ENCODE measurements around the gene MKLN1.
"Not testable (repeated sequence)": the region's sequence is repeated elsewhere in the genome, so short reads cannot be mapped to it uniquely, and the experiment has no call there.

Gene MKLN1

GRCh38 chr7:131462715-131463114 is 135.0 kb downstream of the MKLN1 start:
- H3K4me3 ChIP-seq (ENCODE audit: low read length in 2 of 2); H3K27me3 ChIP-seq (ENCODE audit: control insufficient read depth in 1 of 2, insufficient read depth in 2 of 2, low read length in 2 of 2); H3K9me3 ChIP-seq (ENCODE audit: control insufficient read depth in 2 of 2, low read length in 2 of 2); H3K9ac ChIP-seq (ENCODE audit: low read length in 2 of 2); H3K4me1 ChIP-seq (ENCODE audit: control insufficient read depth, insufficient read depth, low read length); H3K27ac ChIP-seq (ENCODE audit: low read length): not testable (repeated sequence)
- H3K36me3 ChIP-seq (ENCODE audit: control insufficient read depth in 2 of 2, insufficient read depth in 2 of 2, low read length in 2 of 2), result peaks cover 15 to 25% of the 10 kb centered on the region in 2 donors

GRCh38 chr7:131466735-131467365 is 139.2 kb downstream of the MKLN1 start:
- Histone ChIP-seq H3K27ac (ENCODE audit: low read length) (no peak overlapping the region), H3K9me3 (ENCODE audit: control insufficient read depth in 2 of 2, low read length in 2 of 2) (no peaks in the 10 kb centered on the region), H3K4me1 (ENCODE audit: control insufficient read depth, insufficient read depth, low read length) (no peaks in the 10 kb centered on the region), H3K4me3 (ENCODE audit: low read length in 2 of 2) (no peak overlapping the region), H3K9ac (ENCODE audit: low read length in 2 of 2) (no peak overlapping the region), H3K36me3 (ENCODE audit: control insufficient read depth in 2 of 2, insufficient read depth in 2 of 2, low read length in 2 of 2) (peaks cover 34 to 43% of the 10 kb centered on the region in 2 donors), H3K27me3 (ENCODE audit: control insufficient read depth in 1 of 2, insufficient read depth in 2 of 2, low read length in 2 of 2) (no peaks in the 10 kb centered on the region)

- no peaks in the 10 kb centered on the region for H3K27me3 ChIP-seq (ENCODE audit: control insufficient read depth in 1 of 2, insufficient read depth in 2 of 2, low read length in 2 of 2)
- no peak overlapping the region for H3K4me3 ChIP-seq (ENCODE audit: low read length in 2 of 2)
- no peak overlapping the region for H3K9ac ChIP-seq (ENCODE audit: low read length in 2 of 2)
- peaks cover 34 to 43% of the 10 kb centered on the region in 2 donors for H3K36me3 ChIP-seq (ENCODE audit: control insufficient read depth in 2 of 2, insufficient read depth in 2 of 2, low read length in 2 of 2)
- no peaks in the 10 kb centered on the region for H3K9me3 ChIP-seq (ENCODE audit: control insufficient read depth in 2 of 2, low read length in 2 of 2)
- no peak overlapping the region for H3K27ac ChIP-seq (ENCODE audit: low read length)
- H3K4me1 ChIP-seq (ENCODE audit: control insufficient read depth, insufficient read depth, low read length), result no peaks in the 10 kb centered on the region
Observed at GRCh38 chr7:131467788-131468187, 140.1 kb downstream of the MKLN1 start.

GRCh38 chr7:131471250-131472004 is 143.8 kb downstream of the MKLN1 start:
- H3K36me3 ChIP-seq (ENCODE audit: control insufficient read depth in 2 of 2, insufficient read depth in 2 of 2, low read length in 2 of 2), result peaks cover 32 to 38% of the 10 kb centered on the region in 2 donors
- no peak overlapping the region for H3K27ac ChIP-seq (ENCODE audit: low read length)
- H3K9me3 ChIP-seq (ENCODE audit: control insufficient read depth in 2 of 2, low read length in 2 of 2), result peaks cover 0 to 2% of the 10 kb centered on the region in 2 donors
- no peaks in the 10 kb centered on the region for H3K4me1 ChIP-seq (ENCODE audit: control insufficient read depth, insufficient read depth, low read length)
- no peak overlapping the region for H3K9ac ChIP-seq (ENCODE audit: low read length in 2 of 2)
- H3K4me3 ChIP-seq (ENCODE audit: low read length in 2 of 2), result no peak overlapping the region
- no peaks in the 10 kb centered on the region for H3K27me3 ChIP-seq (ENCODE audit: control insufficient read depth in 1 of 2, insufficient read depth in 2 of 2, low read length in 2 of 2)

- Histone ChIP-seq H3K36me3 (ENCODE audit: control insufficient read depth in 2 of 2, insufficient read depth in 2 of 2, low read length in 2 of 2) (peaks cover 3 to 9% of the 10 kb centered on the region in 2 donors), H3K27me3 (ENCODE audit: control insufficient read depth in 1 of 2, insufficient read depth in 2 of 2, low read length in 2 of 2) (no peaks in the 10 kb centered on the region), H3K4me1 (ENCODE audit: control insufficient read depth, insufficient read depth, low read length) (no peaks in the 10 kb centered on the region), H3K27ac (ENCODE audit: low read length) (no peak overlapping the region), H3K4me3 (ENCODE audit: low read length in 2 of 2) (no peak overlapping the region), H3K9ac (ENCODE audit: low read length in 2 of 2) (no peak overlapping the region), H3K9me3 (ENCODE audit: control insufficient read depth in 2 of 2, low read length in 2 of 2) (peaks cover 0 to 2% of the 10 kb centered on the region in 2 donors)
Observed at GRCh38 chr7:131476740-131477139, 149.1 kb downstream of the MKLN1 start.

- H3K36me3 ChIP-seq (ENCODE audit: control insufficient read depth in 2 of 2, insufficient read depth in 2 of 2, low read length in 2 of 2), result peaks cover 0 to 3% of the 10 kb centered on the region in 2 donors
- no peak overlapping the region for H3K27ac ChIP-seq (ENCODE audit: low read length)
- no peaks in the 10 kb centered on the region for H3K4me1 ChIP-seq (ENCODE audit: control insufficient read depth, insufficient read depth, low read length)
- no peaks in the 10 kb centered on the region for H3K27me3 ChIP-seq (ENCODE audit: control insufficient read depth in 1 of 2, insufficient read depth in 2 of 2, low read length in 2 of 2)
- H3K9me3 ChIP-seq (ENCODE audit: control insufficient read depth in 2 of 2, low read length in 2 of 2), result no peaks in the 10 kb centered on the region
- H3K9ac ChIP-seq (ENCODE audit: low read length in 2 of 2), result no peak overlapping the region
- no peak overlapping the region for H3K4me3 ChIP-seq (ENCODE audit: low read length in 2 of 2)
Observed at GRCh38 chr7:131480384-131481315, 153.0 kb downstream of the MKLN1 start.

- Histone ChIP-seq H3K36me3 (ENCODE audit: control insufficient read depth in 2 of 2, insufficient read depth in 2 of 2, low read length in 2 of 2) (peaks cover 0 to 3% of the 10 kb centered on the region in 2 donors), H3K27me3 (ENCODE audit: control insufficient read depth in 1 of 2, insufficient read depth in 2 of 2, low read length in 2 of 2) (no peaks in the 10 kb centered on the region), H3K9me3 (ENCODE audit: control insufficient read depth in 2 of 2, low read length in 2 of 2) (no peaks in the 10 kb centered on the region), H3K27ac (ENCODE audit: low read length) (no peak overlapping the region), H3K9ac (ENCODE audit: low read length in 2 of 2) (no peak overlapping the region), H3K4me3 (ENCODE audit: low read length in 2 of 2) (no peak overlapping the region), H3K4me1 (ENCODE audit: control insufficient read depth, insufficient read depth, low read length) (no peaks in the 10 kb centered on the region)
Observed at GRCh38 chr7:131482800-131483199, 155.1 kb downstream of the MKLN1 start.

- Histone ChIP-seq H3K36me3 (ENCODE audit: control insufficient read depth in 2 of 2, insufficient read depth in 2 of 2, low read length in 2 of 2) (peaks cover 0 to 3% of the 10 kb centered on the region in 2 donors), H3K27ac (ENCODE audit: low read length) (no peak overlapping the region), H3K4me3 (ENCODE audit: low read length in 2 of 2) (no peak overlapping the region), H3K4me1 (ENCODE audit: control insufficient read depth, insufficient read depth, low read length) (no peaks in the 10 kb centered on the region), H3K9me3 (ENCODE audit: control insufficient read depth in 2 of 2, low read length in 2 of 2) (no peaks in the 10 kb centered on the region), H3K27me3 (ENCODE audit: control insufficient read depth in 1 of 2, insufficient read depth in 2 of 2, low read length in 2 of 2) (no peaks in the 10 kb centered on the region), H3K9ac (ENCODE audit: low read length in 2 of 2) (no peak overlapping the region)
Observed at GRCh38 chr7:131483586-131483985, 155.9 kb downstream of the MKLN1 start.

GRCh38 chr7:131486346-131486745 is 158.7 kb downstream of the MKLN1 start:
- H3K27ac ChIP-seq (ENCODE audit: low read length), result no peak overlapping the region
- no peaks in the 10 kb centered on the region for H3K4me1 ChIP-seq (ENCODE audit: control insufficient read depth, insufficient read depth, low read length)
- H3K9me3 ChIP-seq (ENCODE audit: control insufficient read depth in 2 of 2, low read length in 2 of 2), result no peaks in the 10 kb centered on the region
- no peak overlapping the region for H3K9ac ChIP-seq (ENCODE audit: low read length in 2 of 2)
- no peaks in the 10 kb centered on the region for H3K27me3 ChIP-seq (ENCODE audit: control insufficient read depth in 1 of 2, insufficient read depth in 2 of 2, low read length in 2 of 2)
- H3K36me3 ChIP-seq (ENCODE audit: control insufficient read depth in 2 of 2, insufficient read depth in 2 of 2, low read length in 2 of 2), result peaks cover 0 to 3% of the 10 kb centered on the region in 2 donors
- H3K4me3 ChIP-seq (ENCODE audit: low read length in 2 of 2), result no peak overlapping the region

- Histone ChIP-seq H3K9me3 (ENCODE audit: control insufficient read depth in 2 of 2, low read length in 2 of 2) (no peaks in the 10 kb centered on the region), H3K27ac (ENCODE audit: low read length) (no peak overlapping the region), H3K4me1 (ENCODE audit: control insufficient read depth, insufficient read depth, low read length) (no peaks in the 10 kb centered on the region), H3K36me3 (ENCODE audit: control insufficient read depth in 2 of 2, insufficient read depth in 2 of 2, low read length in 2 of 2) (peaks cover 0 to 3% of the 10 kb centered on the region in 2 donors), H3K27me3 (ENCODE audit: control insufficient read depth in 1 of 2, insufficient read depth in 2 of 2, low read length in 2 of 2) (no peaks in the 10 kb centered on the region), H3K9ac (ENCODE audit: low read length in 2 of 2) (no peak overlapping the region), H3K4me3 (ENCODE audit: low read length in 2 of 2) (no peak overlapping the region)
Observed at GRCh38 chr7:131487217-131487616, 159.5 kb downstream of the MKLN1 start.
